HL-60 (cell line): ENCODE measurements around the gene TIAM1.

ENCODE experiments used
- CTCF ChIP-seq: IDR thresholded peaks from one replicate; pipeline ENCODE4 v1.5.1; 2011; ENCODE audit warnings: low read length, control low read depth, inconsistent platforms; ENCODE audit not compliant: insufficient read depth
- GABPA ChIP-seq: IDR thresholded peaks from 2 replicates; pipeline ENCODE4 v1.6.1; 2012; ENCODE audit warnings: low read depth
- POLR2AphosphoS5 ChIP-seq: IDR thresholded peaks from 2 replicates; pipeline ENCODE4 v1.6.1; 2012; ENCODE audit warnings: low read depth
- SPI1 ChIP-seq: IDR thresholded peaks from 2 replicates; pipeline ENCODE4 v1.6.1; 2012; ENCODE audit warnings: low read depth, mild to moderate bottlenecking, borderline replicate concordance
- TF ChIP-seq, protein P1 (sequence below): IDR thresholded peaks from 2 replicates; pipeline ENCODE4 v1.6.1; 2012; ENCODE audit warnings: low read depth; ENCODE audit not compliant: insufficient replicate concordance

- TF ChIP-seq CTCF (no peak), POLR2AphosphoS5 (no peak), GABPA (no peak), SPI1 (no peak)
- TF ChIP-seq, protein P1, sequence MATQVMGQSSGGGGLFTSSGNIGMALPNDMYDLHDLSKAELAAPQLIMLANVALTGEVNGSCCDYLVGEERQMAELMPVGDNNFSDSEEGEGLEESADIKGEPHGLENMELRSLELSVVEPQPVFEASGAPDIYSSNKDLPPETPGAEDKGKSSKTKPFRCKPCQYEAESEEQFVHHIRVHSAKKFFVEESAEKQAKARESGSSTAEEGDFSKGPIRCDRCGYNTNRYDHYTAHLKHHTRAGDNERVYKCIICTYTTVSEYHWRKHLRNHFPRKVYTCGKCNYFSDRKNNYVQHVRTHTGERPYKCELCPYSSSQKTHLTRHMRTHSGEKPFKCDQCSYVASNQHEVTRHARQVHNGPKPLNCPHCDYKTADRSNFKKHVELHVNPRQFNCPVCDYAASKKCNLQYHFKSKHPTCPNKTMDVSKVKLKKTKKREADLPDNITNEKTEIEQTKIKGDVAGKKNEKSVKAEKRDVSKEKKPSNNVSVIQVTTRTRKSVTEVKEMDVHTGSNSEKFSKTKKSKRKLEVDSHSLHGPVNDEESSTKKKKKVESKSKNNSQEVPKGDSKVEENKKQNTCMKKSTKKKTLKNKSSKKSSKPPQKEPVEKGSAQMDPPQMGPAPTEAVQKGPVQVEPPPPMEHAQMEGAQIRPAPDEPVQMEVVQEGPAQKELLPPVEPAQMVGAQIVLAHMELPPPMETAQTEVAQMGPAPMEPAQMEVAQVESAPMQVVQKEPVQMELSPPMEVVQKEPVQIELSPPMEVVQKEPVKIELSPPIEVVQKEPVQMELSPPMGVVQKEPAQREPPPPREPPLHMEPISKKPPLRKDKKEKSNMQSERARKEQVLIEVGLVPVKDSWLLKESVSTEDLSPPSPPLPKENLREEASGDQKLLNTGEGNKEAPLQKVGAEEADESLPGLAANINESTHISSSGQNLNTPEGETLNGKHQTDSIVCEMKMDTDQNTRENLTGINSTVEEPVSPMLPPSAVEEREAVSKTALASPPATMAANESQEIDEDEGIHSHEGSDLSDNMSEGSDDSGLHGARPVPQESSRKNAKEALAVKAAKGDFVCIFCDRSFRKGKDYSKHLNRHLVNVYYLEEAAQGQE: no peak
These were observed 92.4 kb downstream of the TIAM1 start for GRCh38 chr21:31251686-31252085.
